ENCODE measurements around the gene CCL24. TPM values are rescaled to one million over a fixed set of nuclear protein-coding genes. Genes with fewer than 3 reads are reported as not detected.

CCL24 gene
- total RNA-seq, 1 donor from 2014 or later: not detected

DNA sequence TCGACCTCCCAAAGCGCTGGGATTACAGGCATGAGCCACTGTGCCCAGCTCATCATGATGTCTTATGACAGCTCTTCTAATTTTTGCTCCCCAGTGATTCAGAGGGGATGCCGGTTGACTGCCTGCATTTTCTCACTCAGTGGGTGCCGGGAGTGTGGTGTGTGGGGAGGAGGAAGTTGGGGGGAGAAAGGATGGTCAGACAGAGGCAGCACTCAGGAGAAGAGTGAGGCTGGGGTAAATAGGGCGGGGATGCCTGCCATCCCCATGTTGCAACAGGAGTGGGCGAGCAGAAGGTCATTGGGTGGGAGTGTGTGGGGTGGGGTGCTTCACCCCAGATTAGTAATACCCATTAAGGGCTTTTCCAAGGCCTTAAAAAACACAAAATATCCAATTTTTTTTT is 3.5 kb upstream of the CCL24 start:
- TF ChIP-seq, protein P1, sequence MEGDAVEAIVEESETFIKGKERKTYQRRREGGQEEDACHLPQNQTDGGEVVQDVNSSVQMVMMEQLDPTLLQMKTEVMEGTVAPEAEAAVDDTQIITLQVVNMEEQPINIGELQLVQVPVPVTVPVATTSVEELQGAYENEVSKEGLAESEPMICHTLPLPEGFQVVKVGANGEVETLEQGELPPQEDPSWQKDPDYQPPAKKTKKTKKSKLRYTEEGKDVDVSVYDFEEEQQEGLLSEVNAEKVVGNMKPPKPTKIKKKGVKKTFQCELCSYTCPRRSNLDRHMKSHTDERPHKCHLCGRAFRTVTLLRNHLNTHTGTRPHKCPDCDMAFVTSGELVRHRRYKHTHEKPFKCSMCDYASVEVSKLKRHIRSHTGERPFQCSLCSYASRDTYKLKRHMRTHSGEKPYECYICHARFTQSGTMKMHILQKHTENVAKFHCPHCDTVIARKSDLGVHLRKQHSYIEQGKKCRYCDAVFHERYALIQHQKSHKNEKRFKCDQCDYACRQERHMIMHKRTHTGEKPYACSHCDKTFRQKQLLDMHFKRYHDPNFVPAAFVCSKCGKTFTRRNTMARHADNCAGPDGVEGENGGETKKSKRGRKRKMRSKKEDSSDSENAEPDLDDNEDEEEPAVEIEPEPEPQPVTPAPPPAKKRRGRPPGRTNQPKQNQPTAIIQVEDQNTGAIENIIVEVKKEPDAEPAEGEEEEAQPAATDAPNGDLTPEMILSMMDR (IDR thresholded peaks at IDR 0.05): no peak
- Mint-ChIP-seq H3K4me3 (ENCODE audit: unreplicated experiment) (no peak overlapping the region), H3K9me3 (ENCODE audit: low read depth) (no peaks in the 10 kb centered on the region), H3K27ac (ENCODE audit: unreplicated experiment) (no peak overlapping the region), H3K27me3 (ENCODE audit: low read depth) (peaks cover 8% of the 10 kb centered on the region), H3K4me1 (ENCODE audit: low read depth) (no peaks in the 10 kb centered on the region), H3K36me3 (ENCODE audit: low read depth) (no peaks in the 10 kb centered on the region)
- DNase-seq (ENCODE audit: low spot score): no peak

DNA sequence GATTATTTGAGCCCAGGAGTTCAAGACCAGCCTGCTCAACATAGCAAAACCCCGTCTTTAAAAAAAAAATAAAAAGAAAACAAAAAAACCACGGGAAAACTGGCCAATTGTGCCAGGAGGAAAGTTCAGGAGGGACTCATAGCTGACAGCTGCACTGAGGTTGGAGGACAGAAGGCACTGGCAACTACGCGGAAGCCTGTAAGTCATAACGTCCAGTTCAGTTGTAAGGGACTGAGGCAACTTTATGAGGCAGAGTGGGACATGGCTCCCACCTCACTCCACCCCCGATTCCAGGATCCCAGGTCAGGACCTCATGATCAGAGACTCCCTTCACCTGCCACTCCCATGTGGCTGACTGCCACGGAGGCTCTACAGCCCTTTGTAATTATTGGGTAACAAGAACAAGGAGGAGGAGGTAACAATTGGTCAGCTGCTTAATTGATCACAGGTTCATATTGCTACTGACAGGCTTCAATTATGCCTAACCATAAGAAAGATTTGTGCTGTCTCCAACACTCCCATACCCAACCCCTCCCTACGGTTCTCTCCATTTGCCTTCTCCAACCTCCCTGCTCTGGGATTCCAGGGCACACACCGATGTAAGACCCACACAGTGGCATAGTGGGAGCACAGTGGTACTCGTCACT is 1.9 kb upstream of the CCL24 start:
- no peaks in the 10 kb centered on the region for H3K36me3 Mint-ChIP-seq (ENCODE audit: low read depth)
- no peak overlapping the region for H3K4me3 Mint-ChIP-seq (ENCODE audit: unreplicated experiment)
- peaks cover 8% of the 10 kb centered on the region for H3K27me3 Mint-ChIP-seq (ENCODE audit: low read depth)
- TF ChIP-seq, protein P1 (IDR thresholded peaks at IDR 0.05): no peak
- DNase-seq (ENCODE audit: low spot score): no peak
- H3K27ac Mint-ChIP-seq (ENCODE audit: unreplicated experiment): no peak overlapping the region
- H3K9me3 Mint-ChIP-seq (ENCODE audit: low read depth): no peaks in the 10 kb centered on the region
- no peaks in the 10 kb centered on the region for H3K4me1 Mint-ChIP-seq (ENCODE audit: low read depth)

DNA sequence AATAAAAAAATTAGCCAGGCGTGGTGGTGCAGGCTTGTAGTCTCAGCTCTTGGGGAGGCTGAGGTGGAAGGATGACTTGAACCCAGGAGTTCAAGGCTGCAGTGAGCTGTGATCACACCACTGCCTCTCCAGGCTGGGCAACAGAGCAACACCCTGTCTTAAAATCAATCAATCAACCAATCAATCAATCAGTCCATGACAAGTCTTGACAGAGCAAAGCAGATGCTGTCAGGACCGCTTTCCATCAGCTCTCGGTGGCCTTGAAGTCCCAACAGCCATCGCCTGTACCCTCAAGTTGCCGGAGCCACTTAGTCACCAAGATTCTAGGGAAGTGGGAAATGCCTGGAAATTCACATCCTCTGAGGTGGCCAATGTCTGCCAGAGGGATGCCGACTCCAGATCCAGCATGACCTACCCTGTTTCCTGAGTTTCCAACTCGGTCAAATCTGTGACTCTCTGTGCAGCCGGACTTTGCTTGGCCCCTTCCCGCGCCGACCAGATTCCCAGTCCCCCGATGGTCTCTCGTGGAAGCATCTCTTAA is 871 bp upstream of the CCL24 start:
- Mint-ChIP-seq H3K27ac (ENCODE audit: unreplicated experiment) (no peak overlapping the region), H3K27me3 (ENCODE audit: low read depth) (peaks cover 8% of the 10 kb centered on the region), H3K36me3 (ENCODE audit: low read depth) (no peaks in the 10 kb centered on the region), H3K4me3 (ENCODE audit: unreplicated experiment) (no peak overlapping the region), H3K9me3 (ENCODE audit: low read depth) (no peaks in the 10 kb centered on the region), H3K4me1 (ENCODE audit: low read depth) (no peaks in the 10 kb centered on the region)
- no peak for DNase-seq (ENCODE audit: low spot score)
- TF ChIP-seq, protein P1 (IDR thresholded peaks at IDR 0.05): no peak

DNA sequence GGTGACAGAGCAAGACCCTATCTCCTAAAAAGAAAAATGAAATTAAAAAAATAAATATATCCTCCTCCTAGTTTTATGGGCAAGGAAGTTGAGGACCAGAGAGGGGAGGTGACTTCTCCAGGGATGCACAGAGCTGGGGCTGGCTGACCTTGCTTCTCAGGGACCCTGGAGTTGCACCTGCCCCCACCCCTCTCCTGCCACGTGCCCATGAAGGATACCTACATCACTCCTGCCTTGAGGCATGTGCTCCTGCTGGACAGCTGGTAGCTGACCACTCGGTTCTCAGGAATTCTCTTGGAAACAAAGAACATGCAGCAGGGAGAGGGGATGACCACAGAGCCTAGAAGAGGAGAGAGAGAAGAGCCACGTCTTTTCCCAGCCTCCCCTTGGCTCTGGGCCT is 522 bp downstream of the CCL24 start:
- H3K9me3 Mint-ChIP-seq (ENCODE audit: low read depth): no peaks in the 10 kb centered on the region
- H3K4me3 Mint-ChIP-seq (ENCODE audit: unreplicated experiment): no peak overlapping the region
- H3K36me3 Mint-ChIP-seq (ENCODE audit: low read depth): no peaks in the 10 kb centered on the region
- no peak for DNase-seq (ENCODE audit: low spot score)
- no peaks in the 10 kb centered on the region for H3K4me1 Mint-ChIP-seq (ENCODE audit: low read depth)
- H3K27me3 Mint-ChIP-seq (ENCODE audit: low read depth): peaks cover 8% of the 10 kb centered on the region
- no peak overlapping the region for H3K27ac Mint-ChIP-seq (ENCODE audit: unreplicated experiment)
- TF ChIP-seq, protein P1 (IDR thresholded peaks at IDR 0.05): no peak

DNA sequence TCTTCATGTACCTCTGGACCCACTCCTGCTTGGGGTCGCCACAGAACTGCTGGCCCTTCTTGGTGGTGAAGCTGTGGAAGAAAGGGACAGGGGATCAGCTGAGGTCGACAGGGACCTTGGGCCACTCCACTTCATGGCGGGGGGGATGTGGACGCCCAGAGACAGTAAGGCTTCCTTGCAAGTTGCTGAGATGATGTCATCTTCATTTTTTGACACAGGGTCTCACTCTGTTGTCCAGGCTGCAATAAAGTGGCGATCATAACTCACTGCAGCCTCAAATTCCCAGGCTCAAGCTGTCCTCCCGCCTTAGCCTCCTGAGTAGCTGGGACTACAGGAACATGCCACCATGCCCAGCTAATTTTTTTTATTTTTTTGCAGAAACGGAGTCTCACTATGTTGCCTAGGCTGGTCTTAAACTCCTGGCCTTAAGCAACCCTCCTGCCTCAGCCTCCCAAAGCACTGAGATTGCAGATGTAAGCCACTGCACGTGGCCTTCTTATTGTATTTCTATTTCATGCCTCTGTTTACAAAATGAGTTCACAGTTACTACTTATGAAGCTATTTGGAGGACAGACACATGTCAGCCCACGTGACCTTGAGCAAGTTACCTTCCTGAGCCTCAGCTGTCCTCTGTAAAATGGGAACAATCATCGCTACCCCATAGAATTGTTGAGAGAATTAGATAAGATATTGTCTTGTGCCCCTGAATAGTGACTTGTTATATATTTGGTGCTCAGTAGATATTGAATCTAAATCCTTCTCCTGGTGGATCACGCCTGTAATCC is 1.5 kb downstream of the CCL24 start:
- no peak for DNase-seq (ENCODE audit: low spot score)
- Mint-ChIP-seq H3K27me3 (ENCODE audit: low read depth) (peaks cover 7% of the 10 kb centered on the region), H3K36me3 (ENCODE audit: low read depth) (peaks cover 1% of the 10 kb centered on the region), H3K27ac (ENCODE audit: unreplicated experiment) (no peak overlapping the region), H3K9me3 (ENCODE audit: low read depth) (peaks cover 6% of the 10 kb centered on the region), H3K4me1 (ENCODE audit: low read depth) (no peaks in the 10 kb centered on the region), H3K4me3 (ENCODE audit: unreplicated experiment) (no peak overlapping the region)
- TF ChIP-seq, protein P1 (IDR thresholded peaks at IDR 0.05): no peak

Data from chondrocyte (in vitro differentiated cells).